ENCODE data around the gene USP47.

Gene USP47

GRCh38 chr11:11993839-11994238 is 152.1 kb downstream of the USP47 start:
- in situ Hi-C loops (cut with MboI; ENCODE audit: low sequenced_read_pairs, unreplicated experiment) = no loop called here
- DNase-seq (ENCODE audit: low spot score) = no peak
- TF ChIP-seq, protein P1, sequence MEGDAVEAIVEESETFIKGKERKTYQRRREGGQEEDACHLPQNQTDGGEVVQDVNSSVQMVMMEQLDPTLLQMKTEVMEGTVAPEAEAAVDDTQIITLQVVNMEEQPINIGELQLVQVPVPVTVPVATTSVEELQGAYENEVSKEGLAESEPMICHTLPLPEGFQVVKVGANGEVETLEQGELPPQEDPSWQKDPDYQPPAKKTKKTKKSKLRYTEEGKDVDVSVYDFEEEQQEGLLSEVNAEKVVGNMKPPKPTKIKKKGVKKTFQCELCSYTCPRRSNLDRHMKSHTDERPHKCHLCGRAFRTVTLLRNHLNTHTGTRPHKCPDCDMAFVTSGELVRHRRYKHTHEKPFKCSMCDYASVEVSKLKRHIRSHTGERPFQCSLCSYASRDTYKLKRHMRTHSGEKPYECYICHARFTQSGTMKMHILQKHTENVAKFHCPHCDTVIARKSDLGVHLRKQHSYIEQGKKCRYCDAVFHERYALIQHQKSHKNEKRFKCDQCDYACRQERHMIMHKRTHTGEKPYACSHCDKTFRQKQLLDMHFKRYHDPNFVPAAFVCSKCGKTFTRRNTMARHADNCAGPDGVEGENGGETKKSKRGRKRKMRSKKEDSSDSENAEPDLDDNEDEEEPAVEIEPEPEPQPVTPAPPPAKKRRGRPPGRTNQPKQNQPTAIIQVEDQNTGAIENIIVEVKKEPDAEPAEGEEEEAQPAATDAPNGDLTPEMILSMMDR (IDR thresholded peaks at IDR 0.05; ENCODE audit: borderline replicate concordance, control extremely low read depth, extremely low read depth, insufficient read depth, missing control alignments) = no peak

- TF ChIP-seq, protein P1 (IDR thresholded peaks at IDR 0.05; ENCODE audit: borderline replicate concordance, control extremely low read depth, extremely low read depth, insufficient read depth, missing control alignments) = no peak
- DNase-seq (ENCODE audit: low spot score) = no peak
- in situ Hi-C loops (cut with MboI; ENCODE audit: low sequenced_read_pairs, unreplicated experiment) = no loop called here
Observed at GRCh38 chr11:11995601-11996000, 153.8 kb downstream of the USP47 start.

DNA sequence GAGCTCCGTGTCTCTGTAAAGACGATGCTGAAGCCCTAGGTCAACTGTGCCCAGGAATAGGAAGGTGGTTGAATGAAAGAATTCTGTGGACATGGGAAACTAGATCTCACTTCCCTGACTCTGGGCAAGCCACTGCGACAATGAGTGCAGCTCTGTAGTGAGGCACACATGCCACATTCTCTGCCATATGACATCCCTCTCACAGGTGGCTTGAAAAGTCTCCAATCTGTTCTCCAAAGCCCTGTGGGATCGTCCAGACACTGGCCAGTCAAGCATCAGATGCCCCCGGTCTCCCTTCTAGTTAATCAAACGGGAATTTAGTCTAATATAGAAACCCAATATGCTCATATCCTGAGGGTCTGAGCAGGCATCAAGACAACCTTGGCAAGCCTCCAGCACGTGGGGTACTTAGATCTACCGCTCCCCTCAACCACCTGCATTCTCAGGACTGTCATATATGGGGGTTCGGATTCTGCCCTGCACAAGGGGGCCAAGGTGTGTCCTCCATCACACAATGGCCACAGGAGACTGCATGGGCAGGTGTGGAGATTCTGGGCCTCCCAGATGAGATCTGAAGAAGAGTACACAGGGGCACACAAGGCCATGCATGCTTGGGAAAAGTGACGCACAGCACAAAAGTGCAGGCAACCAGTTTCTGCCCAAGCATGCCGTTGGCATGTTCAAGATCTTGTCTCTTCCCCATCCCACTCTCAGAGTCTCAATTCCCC is 154.7 kb downstream of the USP47 start:
- TF ChIP-seq, protein P1 (IDR thresholded peaks at IDR 0.05; ENCODE audit: borderline replicate concordance, control extremely low read depth, extremely low read depth, insufficient read depth, missing control alignments) = no peak

DNA sequence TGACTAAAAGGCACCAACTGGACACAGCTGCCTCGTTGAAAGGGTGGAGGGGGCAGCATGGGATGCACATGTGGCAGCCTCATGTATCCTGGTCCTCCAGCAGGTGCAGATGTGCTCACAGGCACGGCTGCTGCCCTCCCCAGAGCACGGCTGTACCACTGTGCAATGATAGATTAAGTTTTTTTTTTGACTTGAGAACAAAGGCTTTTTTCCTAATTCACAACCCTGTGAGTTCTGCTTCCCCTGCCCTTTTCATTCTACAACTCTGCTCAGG is 155.2 kb downstream of the USP47 start:
- in situ Hi-C loops (cut with MboI; ENCODE audit: low sequenced_read_pairs, unreplicated experiment) = no loop called here
- DNase-seq (ENCODE audit: low spot score) = no peak
- TF ChIP-seq, protein P1 (IDR thresholded peaks at IDR 0.05; ENCODE audit: borderline replicate concordance, control extremely low read depth, extremely low read depth, insufficient read depth, missing control alignments) = no peak

More for the DNA sequence above, 154.7 kb downstream of the USP47 start:
- in situ Hi-C loops (cut with MboI; ENCODE audit: low sequenced_read_pairs, unreplicated experiment) = no loop called here
- no peak for DNase-seq (ENCODE audit: low spot score)

DNA sequence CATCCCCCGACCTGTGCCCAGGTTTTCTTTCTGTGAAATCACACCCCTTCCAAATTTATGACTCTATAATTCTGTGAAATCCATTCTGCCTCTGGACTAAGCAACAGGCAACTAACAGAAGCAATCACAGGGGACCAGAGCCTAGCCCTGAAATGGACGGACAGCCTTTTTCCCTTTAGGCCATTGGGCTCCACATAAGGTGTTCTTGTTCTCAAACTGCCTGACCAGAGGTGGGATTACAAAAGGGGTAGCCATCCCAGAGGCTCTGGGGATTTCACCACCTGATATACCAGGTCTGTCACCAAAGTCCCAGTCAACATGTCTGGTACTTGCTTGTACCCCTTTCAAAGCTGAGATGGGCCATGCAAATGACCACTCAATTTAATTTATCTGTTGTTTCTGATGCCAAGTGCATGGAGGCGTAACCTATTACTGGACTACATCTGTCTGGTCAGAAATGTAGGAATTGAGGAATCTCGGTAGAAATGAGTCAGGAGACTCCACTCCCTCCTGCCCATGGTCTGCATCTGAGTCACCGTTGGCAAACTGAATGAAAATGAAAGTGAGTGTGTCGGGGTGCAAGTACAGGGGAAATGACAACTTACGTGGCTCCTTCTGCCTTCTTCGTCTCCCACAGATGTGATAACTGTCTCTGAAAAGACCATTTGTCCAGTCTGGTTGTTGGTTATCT is 156.5 kb downstream of the USP47 start:
- no peak for DNase-seq (ENCODE audit: low spot score)
- TF ChIP-seq, protein P1 (IDR thresholded peaks at IDR 0.05; ENCODE audit: borderline replicate concordance, control extremely low read depth, extremely low read depth, insufficient read depth, missing control alignments) = no peak
- in situ Hi-C loops (cut with MboI; ENCODE audit: low sequenced_read_pairs, unreplicated experiment) = no loop called here

DNA sequence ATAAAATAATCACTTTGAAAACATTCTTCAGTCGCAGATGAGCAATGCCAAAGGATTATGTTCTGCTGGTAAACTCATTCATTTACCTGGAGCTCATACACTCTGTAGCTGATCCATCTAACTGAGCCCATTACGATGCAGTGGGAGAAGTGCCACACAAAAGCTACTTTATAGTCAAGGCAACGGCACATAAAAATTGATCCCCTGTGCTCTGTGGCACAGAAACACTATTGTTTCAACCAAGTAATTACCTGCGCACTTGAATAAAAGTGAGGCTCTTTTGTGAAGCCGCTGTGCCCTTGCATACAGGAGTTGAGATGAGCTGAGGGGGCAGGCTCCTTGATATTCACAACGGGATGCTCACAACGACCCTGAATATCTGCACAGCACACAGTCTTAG is 159.4 kb downstream of the USP47 start:
- TF ChIP-seq, protein P1 (IDR thresholded peaks at IDR 0.05; ENCODE audit: borderline replicate concordance, control extremely low read depth, extremely low read depth, insufficient read depth, missing control alignments) = no peak
- DNase-seq (ENCODE audit: low spot score) = no peak
- in situ Hi-C loops (cut with MboI; ENCODE audit: low sequenced_read_pairs, unreplicated experiment) = no loop called here

All from GM13976 (cell line).